Stimulated activated CD4-positive, alpha-beta T cell treated with anti-CD3 and anti-CD28 coated beads, TNF-alpha, amount 100 ng/mL, for 48 hours (primary cell): ENCODE measurements around the gene C6orf120.

Experiments
- DNase-seq, 3 donors: peaks; one replicate each; pipeline ENCODE4 v3.0.0-alpha.2; 2020; ENCODE audit warnings: low read depth in 3 of 3

The C6orf120 gene

GRCh38 chr6:169701954-169702839 lies at the start of gene C6orf120, which contains the start of gene WDR27:
C6orf120 (plus strand) TSS chr6:169702126; CDS start chr6:169702460, 334 bp downstream.
WDR27 (minus strand) TSS chr6:169702029; CDS start chr6:169689005, 13,024 bp downstream.
- DNase-seq: peak; percentile 95 to 98 (median 96)

GRCh38 chr6:169652896-169653295 lies 49.0 kb upstream of the C6orf120 start:
- no peak for DNase-seq

GRCh38 chr6:169653691-169654090 lies 48.2 kb upstream of the C6orf120 start:
- DNase-seq: no peak

GRCh38 chr6:169654598-169655391 lies 47.1 kb upstream of the C6orf120 start:
- peak; percentile 24 to 32 (median 31) for DNase-seq

- DNase-seq: no peak
These were observed 45.2 kb upstream of the C6orf120 start for GRCh38 chr6:169656546-169657283.

GRCh38 chr6:169657284-169657610 lies 44.7 kb upstream of the C6orf120 start:
- DNase-seq: no peak

GRCh38 chr6:169659820-169660610 lies 41.9 kb upstream of the C6orf120 start:
- DNase-seq: no peak

- DNase-seq: no peak
These were observed 41.1 kb upstream of the C6orf120 start for GRCh38 chr6:169660751-169661390.

- DNase-seq: no peak
These were observed 40.6 kb upstream of the C6orf120 start for GRCh38 chr6:169661391-169661756.

GRCh38 chr6:169663468-169663867 lies 38.5 kb upstream of the C6orf120 start:
- no peak for DNase-seq

- DNase-seq: no peak
These were observed 37.7 kb upstream of the C6orf120 start for GRCh38 chr6:169664227-169664626.

- DNase-seq: no peak
These were observed 36.6 kb upstream of the C6orf120 start for GRCh38 chr6:169665289-169665688.

GRCh38 chr6:169666441-169666840 lies 35.5 kb upstream of the C6orf120 start:
- DNase-seq: no peak

- no peak for DNase-seq
These were observed 34.2 kb upstream of the C6orf120 start for GRCh38 chr6:169667716-169668115.

GRCh38 chr6:169668203-169668847 lies 33.6 kb upstream of the C6orf120 start:
- no peak for DNase-seq

GRCh38 chr6:169669147-169669546 lies 32.8 kb upstream of the C6orf120 start:
- no peak for DNase-seq

GRCh38 chr6:169669889-169670288 lies 32.0 kb upstream of the C6orf120 start:
- no peak for DNase-seq

GRCh38 chr6:169671563-169671962 lies 30.4 kb upstream of the C6orf120 start:
- no peak for DNase-seq

GRCh38 chr6:169675011-169675410 lies 26.9 kb upstream of the C6orf120 start:
- DNase-seq: no peak

GRCh38 chr6:169677096-169677495 lies 24.8 kb upstream of the C6orf120 start:
- DNase-seq: no peak
